GM13977 (cell line): ENCODE results near the gene EOLA2.
"Not testable (repeated sequence)": the region's sequence is repeated elsewhere in the genome, so short reads cannot be mapped to it uniquely, and the experiment has no call there.

Source experiments
- DNase-seq: peaks from one replicate; pipeline ENCODE4 v3.0.0; 2012; ENCODE audit warnings: low spot score
- CTCF ChIP-seq: IDR thresholded peaks from 2 replicates; pipeline ENCODE4 v1.5.1; 2012; ENCODE audit warnings: mild to moderate bottlenecking, control low read depth; ENCODE audit not compliant: insufficient read depth; ENCODE audit errors: extremely low read depth, missing control alignments
- in situ Hi-C: fragments of 300-500 bp; cut with MboI; formaldehyde crosslinking; loops from one replicate; pipeline ENCODE4 v1.12.0; 2022; ENCODE audit warnings: low sequenced_read_pairs, low pct_unique_long_range_greater_than_20kb, mixed read lengths, inconsistent platforms; ENCODE audit not compliant: unreplicated experiment

EOLA2 gene

DNA sequence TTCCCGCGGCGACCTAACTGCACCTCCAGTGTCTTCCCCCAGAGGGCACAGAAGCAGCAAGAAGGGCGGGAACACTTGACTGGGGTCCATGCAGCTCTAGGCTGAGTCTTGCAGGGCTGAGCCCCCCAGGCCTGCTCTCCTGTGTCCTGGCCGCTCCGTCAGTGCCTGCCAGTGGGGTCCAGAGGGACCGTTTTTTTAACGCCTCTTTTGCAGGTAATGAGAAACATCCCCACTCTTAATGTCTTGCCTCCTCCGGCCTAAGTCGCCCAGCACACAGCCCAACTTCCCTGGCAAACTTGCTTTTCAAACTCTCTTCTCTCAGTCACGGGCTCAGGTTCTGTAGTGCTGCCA lies 2.4 kb upstream of the EOLA2 start:
- DNase-seq, in situ Hi-C loops: not testable (repeated sequence)
- peak; percentile 30 for TF ChIP-seq CTCF

DNA sequence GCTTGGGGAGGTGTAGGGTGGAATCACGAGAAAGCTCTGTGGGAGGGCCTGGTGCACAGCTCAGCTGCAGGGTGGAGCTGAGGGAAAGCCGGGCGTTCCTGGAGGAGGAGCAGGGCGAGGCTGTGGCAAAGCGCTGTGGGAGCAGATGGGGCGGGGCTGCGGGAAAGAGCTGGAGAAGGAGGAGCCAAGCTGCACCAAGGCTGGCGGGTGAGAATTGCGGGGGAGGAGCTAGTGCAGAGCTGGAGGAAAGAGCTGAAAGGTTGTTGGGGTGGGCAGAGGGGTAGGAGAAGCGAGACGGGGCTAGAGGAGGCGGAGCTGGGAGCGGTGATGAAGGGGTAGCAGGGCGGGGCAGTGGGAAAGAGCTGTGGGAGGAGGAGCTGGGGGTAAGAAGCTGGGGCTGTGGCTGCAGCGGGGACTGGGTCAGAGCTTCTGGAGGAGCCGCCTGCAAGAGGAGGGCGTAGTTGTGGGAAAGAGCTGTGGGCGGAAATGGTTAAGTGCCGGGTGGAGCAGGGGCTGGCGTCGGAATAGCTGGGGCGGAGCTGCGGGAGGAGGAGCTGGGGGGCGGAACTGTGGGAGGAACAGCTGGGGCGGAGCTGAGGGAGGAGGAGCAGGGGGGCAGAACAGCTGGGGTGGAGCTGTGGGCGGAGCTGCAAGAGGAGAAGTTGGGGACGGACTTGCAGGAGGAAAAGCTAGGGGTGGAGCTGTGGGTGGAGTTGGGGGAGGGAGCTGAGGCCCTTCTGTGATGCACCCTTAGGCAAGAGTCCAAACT lies 1.8 kb upstream of the EOLA2 start:
- TF ChIP-seq CTCF, result no peak
- DNase-seq, result peak; percentile 82
- in situ Hi-C loops, result no loop called here

DNA sequence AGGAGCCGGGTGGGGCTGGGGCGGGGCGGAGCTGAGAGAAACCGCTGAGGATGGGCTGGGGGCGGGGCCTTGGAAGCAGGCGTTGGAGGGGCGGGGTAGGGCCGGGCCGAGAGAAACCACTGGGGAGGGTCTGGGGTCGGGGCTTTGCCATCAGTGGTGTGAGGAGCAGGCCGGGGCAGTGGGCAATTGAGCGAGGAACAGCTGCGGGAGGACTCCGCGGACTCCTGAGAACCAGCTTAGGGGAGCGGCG lies 1.3 kb upstream of the EOLA2 start:
- TF ChIP-seq CTCF, result no peak
- in situ Hi-C loops, result no loop called here
- DNase-seq, result no peak

DNA sequence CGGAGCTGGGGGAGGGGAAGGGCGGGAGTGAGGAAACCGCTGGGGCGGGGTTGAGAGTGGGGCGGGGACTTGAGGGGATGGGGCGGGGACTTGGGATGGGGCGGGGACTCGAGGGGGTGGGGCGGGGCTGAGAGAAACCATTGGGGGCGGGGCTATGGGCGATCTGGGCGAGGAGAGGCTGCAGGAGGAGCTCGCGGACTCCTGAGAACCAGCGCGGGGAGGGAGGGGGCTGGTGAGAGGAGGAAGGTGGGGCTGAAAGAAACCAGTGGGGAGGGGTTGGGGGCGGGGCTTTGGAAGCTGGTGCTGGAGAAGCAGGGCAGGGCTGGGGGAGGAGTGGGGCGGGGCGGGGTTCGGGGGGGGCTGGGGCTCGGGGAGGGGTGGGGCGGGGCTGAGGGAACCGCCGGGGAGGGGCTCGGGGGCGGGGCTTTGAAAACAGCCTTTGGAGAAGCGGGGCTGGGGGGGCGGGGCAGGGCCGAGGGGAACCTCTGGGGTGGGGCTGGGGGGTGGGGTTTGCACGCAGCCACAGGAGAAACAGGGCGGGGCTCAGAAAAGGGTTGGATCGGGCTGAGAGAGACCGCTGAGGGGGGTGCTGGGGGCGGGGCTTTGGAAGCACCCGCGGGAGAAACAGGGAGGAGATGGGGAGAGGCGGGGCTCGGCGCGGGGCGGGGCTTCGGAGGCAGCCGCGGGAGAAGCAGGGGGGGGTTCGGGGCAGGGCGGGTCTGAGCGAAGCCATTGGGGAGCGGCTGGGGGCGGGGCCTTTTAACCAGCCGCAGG lies 777 bp upstream of the EOLA2 start:
- TF ChIP-seq CTCF, result no peak
- in situ Hi-C loops, result no loop called here
- peak; percentile 80 for DNase-seq

DNA sequence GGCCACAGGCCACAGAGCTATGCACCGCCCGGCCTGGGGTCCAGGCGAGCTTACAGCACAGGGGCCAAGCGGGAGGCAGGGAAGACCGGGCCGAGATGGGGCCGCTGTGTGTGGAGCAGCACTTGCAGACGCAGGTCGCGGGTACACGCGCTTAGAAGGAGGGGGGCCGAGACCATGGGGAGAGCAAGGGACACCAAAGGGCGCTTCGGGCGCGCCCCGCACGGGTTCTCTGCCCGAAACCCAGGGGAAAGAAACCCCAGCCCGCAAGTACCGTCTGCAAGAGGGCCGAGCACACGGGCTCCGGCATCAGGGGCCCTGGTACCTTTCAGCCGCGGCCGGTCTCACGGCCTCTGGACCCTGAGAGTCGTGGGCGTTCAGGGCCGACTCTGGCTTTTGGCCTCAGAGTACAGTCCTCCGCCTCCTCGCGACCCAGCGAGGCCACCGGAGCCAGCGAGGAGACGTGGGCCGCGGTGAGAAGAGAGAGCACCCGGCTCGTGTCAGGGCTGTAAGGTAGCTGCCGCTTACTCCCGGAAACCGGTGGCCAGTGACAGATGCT lies 342 bp downstream of the EOLA2 start:
- in situ Hi-C loops, result no loop called here
- no peak for TF ChIP-seq CTCF
- DNase-seq, result no peak

DNA sequence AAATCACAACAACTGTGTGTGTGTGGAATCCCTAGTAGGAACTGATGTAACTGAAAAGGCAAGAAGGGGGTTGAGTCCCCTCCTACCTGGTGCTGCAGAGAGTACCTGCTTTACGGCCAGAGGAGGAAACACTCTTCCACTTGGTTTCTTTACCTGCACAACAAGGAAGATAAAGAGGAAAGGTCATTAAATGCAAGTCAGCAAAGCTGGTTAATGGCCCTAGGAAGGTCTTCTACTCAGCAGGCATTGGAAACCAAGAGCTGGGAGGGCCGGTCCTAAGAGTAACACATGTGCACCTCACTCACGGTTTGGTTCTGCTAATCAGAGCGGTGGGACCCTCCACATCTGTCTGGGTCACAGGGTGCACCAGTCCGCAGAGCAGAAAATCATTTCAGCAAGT lies 963 bp downstream of the EOLA2 start:
- DNase-seq, in situ Hi-C loops: not testable (repeated sequence)

DNA sequence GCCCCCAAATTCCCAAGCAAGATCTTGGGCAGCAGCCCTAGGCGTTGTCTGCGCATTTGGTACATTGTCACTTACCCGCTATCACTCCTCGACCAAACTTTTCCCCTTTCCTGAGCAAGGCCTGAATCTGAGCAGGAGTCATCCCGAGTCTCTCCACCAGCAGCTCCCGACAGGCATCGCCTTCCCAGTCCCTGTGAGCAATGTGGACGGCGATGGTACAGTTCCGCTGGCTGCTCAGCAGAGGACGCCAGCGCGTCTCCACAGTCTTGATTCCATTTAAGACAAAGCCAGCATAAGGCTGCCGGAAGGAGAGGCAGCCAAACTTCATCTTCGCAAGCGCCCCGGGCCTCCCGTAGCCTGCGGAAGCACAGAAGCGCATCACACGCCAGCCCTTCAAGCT lies 4.7 kb downstream of the EOLA2 start:
- DNase-seq, in situ Hi-C loops: not testable (repeated sequence)

DNA sequence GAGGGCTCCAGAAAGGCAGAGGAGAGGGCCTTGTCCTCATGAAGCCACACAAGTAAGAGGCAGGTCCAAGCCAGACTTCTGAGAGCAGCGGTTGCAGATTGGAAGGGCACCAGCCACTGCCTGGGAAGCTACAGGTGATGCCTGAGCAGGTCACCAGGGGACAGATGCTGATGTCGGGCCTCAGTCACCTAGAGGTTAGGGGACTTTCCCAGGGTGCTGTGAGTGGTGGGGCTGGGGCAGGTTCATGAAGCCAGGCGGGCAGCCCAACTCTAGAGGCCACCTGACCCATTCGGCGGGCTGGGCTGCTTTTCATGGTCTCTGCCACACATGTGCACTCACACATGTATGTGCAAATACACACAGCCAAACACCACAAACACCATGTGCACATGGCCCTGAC lies 5.3 kb downstream of the EOLA2 start:
- DNase-seq, in situ Hi-C loops: not testable (repeated sequence)

DNA sequence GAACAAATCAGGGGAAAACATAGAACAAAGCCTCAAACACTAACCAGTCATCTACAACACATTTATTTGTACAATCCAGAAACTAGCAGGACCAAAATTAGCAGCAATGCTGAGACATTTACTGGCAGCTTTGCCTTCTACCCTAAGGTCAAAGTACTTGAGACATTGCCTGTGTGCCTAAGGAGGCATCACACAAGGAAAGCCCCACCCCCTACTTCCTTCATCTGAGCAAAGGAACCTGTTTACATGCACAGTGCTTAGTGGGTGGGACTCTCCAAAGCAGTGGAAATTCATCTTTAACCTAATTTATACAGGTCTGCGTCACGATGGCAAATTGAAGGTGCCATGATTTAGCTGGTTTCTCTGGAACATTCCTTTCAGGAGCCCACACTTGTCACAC lies 6.1 kb downstream of the EOLA2 start:
- in situ Hi-C loops, DNase-seq: not testable (repeated sequence)

- in situ Hi-C loops, DNase-seq: not testable (repeated sequence)
These were observed 6.9 kb downstream of the EOLA2 start for GRCh38 chrX:149931355-149931754.

DNA sequence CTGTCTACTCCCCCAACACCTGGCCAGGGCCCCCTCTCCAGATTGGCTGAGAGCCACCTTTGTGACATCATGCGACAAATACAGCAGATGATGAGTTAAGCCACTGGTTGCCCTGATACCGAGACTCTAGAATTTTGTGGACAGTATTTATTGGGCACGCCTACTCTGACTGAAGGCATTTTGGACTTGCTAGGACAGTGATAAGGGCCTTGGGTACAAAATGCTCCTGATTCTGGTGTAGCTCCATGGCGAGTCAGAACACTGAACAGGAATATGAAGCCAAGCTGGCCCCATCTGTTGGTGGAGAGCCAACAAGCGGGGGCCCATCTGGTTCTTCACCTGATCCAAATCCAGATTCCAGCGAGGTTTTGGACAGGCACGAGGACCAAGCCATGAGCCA lies 8.9 kb downstream of the EOLA2 start, which contains the start of gene HSFX4:
TSS of gene HSFX4 (plus strand) at position 174 of the 400 bp plus-strand sequence. CDS start at position 246, 72 bp downstream.
- DNase-seq, in situ Hi-C loops: not testable (repeated sequence)

DNA sequence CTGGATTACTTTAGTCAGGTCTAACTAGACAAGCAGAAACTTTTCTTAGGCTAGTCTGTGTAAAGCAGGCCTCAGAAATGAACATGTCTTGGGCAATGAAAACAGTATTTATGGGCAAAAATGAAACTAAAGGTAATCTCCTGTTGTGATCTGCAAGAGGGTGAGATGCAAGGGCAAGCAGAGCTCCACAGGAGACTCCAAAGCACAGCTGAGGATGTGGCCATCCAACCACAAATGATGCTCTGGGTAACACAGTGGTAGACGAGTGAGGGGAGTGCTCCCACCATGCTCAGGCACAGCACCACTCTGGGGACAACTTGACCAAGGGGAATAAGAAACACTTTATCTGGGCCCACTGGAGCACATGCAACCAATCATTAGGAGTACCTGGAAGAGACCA lies 9.7 kb downstream of the EOLA2 start:
- in situ Hi-C loops, DNase-seq: not testable (repeated sequence)
